PC-3 (cell line): ENCODE data around the gene ADAMTS1. TPM values are rescaled to one million over a fixed set of nuclear protein-coding genes. Genes with fewer than 3 reads are reported as not detected.

Experiments used
- ATAC-seq: fragments of 200-7000 bp; cut with Tn5 transposase; 2 replicates; pipeline ENCODE4 v1.9.1; 2020; ENCODE audit warnings: mild to moderate bottlenecking, moderate library complexity
- BruUV-seq: library from RNA; stranded (reverse); fragments of 400-500 nt; replicated peaks from 2 replicates; lab custom pipeline; 2021; lab: Mats Ljungman, UMichigan
- CTCF ChIA-PET: fragments of 300-600 bp; sonication (Branson Sonifier 250); formaldehyde crosslinking; loops from one replicate; lab custom pipeline; 2022; ENCODE audit warnings: antibody characterized with exemption; lab: Charles Lee
- POLR2A ChIA-PET: fragments of 300-600 bp; sonication (Branson Sonifier 250); formaldehyde crosslinking; loops from one replicate; lab custom pipeline; 2022; ENCODE audit warnings: antibody characterized with exemption; ENCODE audit not compliant: unreplicated experiment; lab: Charles Lee
- DNase-seq: peaks from one replicate; pipeline ENCODE4 v3.0.0-alpha.2; 2015
- H2AFZ ChIP-seq: fragments of 300-600 bp; sonication (generic); 2 replicates; pipeline ENCODE4 v1.6.0; 2016; ENCODE audit warnings: antibody characterized with exemption, low read length
- H3F3A ChIP-seq: fragments of 300-600 bp; sonication (generic); one replicate; pipeline ENCODE4 v1.6.0; 2017; ENCODE audit warnings: antibody characterized with exemption, low read length, control low read depth, mild to moderate bottlenecking; ENCODE audit not compliant: unreplicated experiment
- H3K27ac ChIP-seq: fragments of 300-600 bp; sonication (generic); 2 replicates; pipeline ENCODE4 v1.5.1; 2016; ENCODE audit warnings: mild to moderate bottlenecking, low read length
- H3K27me3 ChIP-seq: fragments of 300-600 bp; sonication (generic); 2 replicates; pipeline ENCODE4 v1.6.1; 2016; ENCODE audit warnings: low read length, mixed read lengths
- H3K36me3 ChIP-seq: fragments of 300-600 bp; sonication (generic); 2 replicates; pipeline ENCODE4 v1.6.1; 2016; ENCODE audit warnings: low read depth, mixed run types, low read length, mixed read lengths
- H3K4me1 ChIP-seq: fragments of 300-600 bp; sonication (generic); 2 replicates; pipeline ENCODE4 v1.5.1; 2016; ENCODE audit warnings: low read length; ENCODE audit not compliant: insufficient read depth
- H3K4me2 ChIP-seq: fragments of 300-600 bp; sonication (generic); 2 replicates; pipeline ENCODE4 v1.6.0; 2016; ENCODE audit warnings: low read length
- H3K4me3 ChIP-seq: fragments of 300-600 bp; sonication (generic); 2 replicates; pipeline ENCODE4 v1.5.1; 2016; ENCODE audit warnings: mild to moderate bottlenecking, low read length, mixed read lengths
- H3K79me2 ChIP-seq: fragments of 300-600 bp; sonication (generic); 2 replicates; pipeline ENCODE4 v1.6.1; 2017; ENCODE audit warnings: low read length, mixed read lengths
- H3K9ac ChIP-seq: fragments of 300-600 bp; sonication (generic); 2 replicates; pipeline ENCODE4 v1.6.0; 2016; ENCODE audit warnings: mild to moderate bottlenecking, low read length
- H3K9me2 ChIP-seq: fragments of 300-600 bp; sonication (generic); replicated peaks from 2 replicates; pipeline ENCODE4 v1.6.1; 2016; ENCODE audit warnings: mixed run types, low read length, mixed read lengths
- H3K9me3 ChIP-seq: fragments of 300-600 bp; sonication (generic); 2 replicates; pipeline ENCODE4 v1.6.1; 2016; ENCODE audit warnings: low read length, mixed read lengths
- H4K20me1 ChIP-seq: fragments of 300-600 bp; sonication (generic); 2 replicates; pipeline ENCODE4 v1.6.1; 2016; ENCODE audit warnings: low read length, mixed read lengths
- CTCF ChIP-seq: fragments of 300-600 bp; sonication (generic); conservative IDR thresholded peaks from 2 replicates; pipeline ENCODE4 v1.5.1; 2017; ENCODE audit warnings: antibody characterized with exemption, low read depth, mild to moderate bottlenecking, low read length
- EZH2 ChIP-seq: fragments of 300-600 bp; sonication (generic); IDR thresholded peaks from one replicate; pipeline ENCODE4 v1.6.1; 2017; ENCODE audit warnings: antibody characterized with exemption, mild to moderate bottlenecking, low read length; ENCODE audit not compliant: unreplicated experiment
- EZH2phosphoT487 ChIP-seq: fragments of 300-600 bp; sonication (generic); IDR thresholded peaks from 2 replicates; pipeline ENCODE4 v1.6.1; 2018; ENCODE audit warnings: mild to moderate bottlenecking, antibody characterized with exemption, low read length, borderline replicate concordance
- intact Hi-C: fragments of 100-400 bp; cut with micrococcal nuclease; formaldehyde crosslinking; loops from 2 replicates; pipeline ENCODE4 v1.9.0; 2023
- total RNA-seq: library from RNA; depleted of rRNA; stranded (reverse); fragments of >200 nt; gene quantifications from 2 replicates; pipeline ENCODE4 v1.2.3, GENCODE V29; 2014

ADAMTS1 gene
- total RNA-seq, 1 experiment from 2014 or later: 12.9 TPM

- POLR2A ChIA-PET: interaction anchor here (0.7 kb wide), 1 partner anchor 12 kb away, joined by 3 read pairs; no protein-coding TSS in a partner anchor
- no TSS peak for BruUV-seq
- CTCF ChIA-PET: no interaction called here
Measured at GRCh38 chr21:26810676-26811415, 34.4 kb downstream of the ADAMTS1 start.

GRCh38 chr21:26810266-26810665 lies 34.9 kb downstream of the ADAMTS1 start:
- DNase-seq (no peak), ATAC-seq (no peak)
- intact Hi-C loops: no loop called here
- Histone ChIP-seq H4K20me1 (no peaks in the 10 kb centered on the region), H3K4me3 (no peak overlapping the region), H3K9ac (no peak overlapping the region), H3K27me3 (no peaks in the 10 kb centered on the region), H3K79me2 (no peaks in the 10 kb centered on the region), H2AFZ (no peak overlapping the region), H3F3A (peaks cover 6% of the 10 kb centered on the region), H3K27ac (no peak overlapping the region), H3K36me3 (no peaks in the 10 kb centered on the region), H3K4me1 (peaks cover 20% of the 10 kb centered on the region), H3K4me2 (no peak overlapping the region), H3K9me2 (no peaks in the 10 kb centered on the region), H3K9me3 (no peaks in the 10 kb centered on the region)
- TF ChIP-seq EZH2phosphoT487: no peak
- no peak for TF ChIP-seq CTCF
- no peak for TF ChIP-seq EZH2
- ChIA-PET CTCF (no interaction called here), POLR2A (no interaction called here)
- no TSS peak for BruUV-seq

More at GRCh38 chr21:26810676-26811415, 34.4 kb downstream of the ADAMTS1 start:
- H3K27me3 ChIP-seq: no peaks in the 10 kb centered on the region
- H3K79me2 ChIP-seq: no peaks in the 10 kb centered on the region
- no peak overlapping the region for H2AFZ ChIP-seq
- no peak for DNase-seq
- no peaks in the 10 kb centered on the region for H3K9me3 ChIP-seq
- no peaks in the 10 kb centered on the region for H3K36me3 ChIP-seq
- intact Hi-C loops: no loop called here
- no peak overlapping the region for H3K9ac ChIP-seq
- H3K4me3 ChIP-seq: no peak overlapping the region
- TF ChIP-seq EZH2phosphoT487: no peak
- TF ChIP-seq EZH2: no peak
- no peak for TF ChIP-seq CTCF
- no peak for ATAC-seq
- peaks cover 6% of the 10 kb centered on the region for H3F3A ChIP-seq
- H3K4me2 ChIP-seq: no peak overlapping the region
- H3K27ac ChIP-seq: no peak overlapping the region
- no peaks in the 10 kb centered on the region for H3K9me2 ChIP-seq
- peaks cover 18% of the 10 kb centered on the region for H3K4me1 ChIP-seq
- H4K20me1 ChIP-seq: no peaks in the 10 kb centered on the region

GRCh38 chr21:26809745-26810144 lies 35.5 kb downstream of the ADAMTS1 start:
- TF ChIP-seq EZH2 (no peak), CTCF (no peak), EZH2phosphoT487 (no peak)
- Histone ChIP-seq H3K4me2 (no peak overlapping the region), H3K27me3 (no peaks in the 10 kb centered on the region), H3K4me3 (no peak overlapping the region), H2AFZ (no peak overlapping the region), H3K4me1 (peaks cover 20% of the 10 kb centered on the region), H3K9ac (no peak overlapping the region), H3K36me3 (no peaks in the 10 kb centered on the region), H3F3A (peaks cover 6% of the 10 kb centered on the region), H3K27ac (no peak overlapping the region), H3K79me2 (no peaks in the 10 kb centered on the region), H4K20me1 (no peaks in the 10 kb centered on the region), H3K9me3 (no peaks in the 10 kb centered on the region), H3K9me2 (no peaks in the 10 kb centered on the region)
- DNase-seq (no peak), ATAC-seq (no peak)
- intact Hi-C loops: no loop called here
- no TSS peak for BruUV-seq
- POLR2A ChIA-PET: no interaction called here
- CTCF ChIA-PET: no interaction called here
